ENCODE measurements around the gene UBE2I.

- no peak for TF ChIP-seq CTCF (conservative IDR thresholded peaks at IDR 0.05; ENCODE audit: low read depth, low read length)
- TF ChIP-seq POLR2A (IDR thresholded peaks at IDR 0.05; ENCODE audit: low read depth, low read length) = no peak
- TF ChIP-seq MXI1 (IDR thresholded peaks at IDR 0.05; ENCODE audit: borderline replicate concordance, low read depth, low read length) = no peak
- TF ChIP-seq MAFK (IDR thresholded peaks at IDR 0.05; ENCODE audit: low read depth, low read length) = no peak
- no peak for TF ChIP-seq CEBPB (IDR thresholded peaks at IDR 0.05; ENCODE audit: low read depth, low read length)
- TF ChIP-seq NFE2L2 (IDR thresholded peaks at IDR 0.05; ENCODE audit: low read depth, low read length) = no peak
These were observed 30.1 kb upstream of the UBE2I start for GRCh38 chr16:1279081-1279944.
